Measurements from ENCODE around the gene RNF215.
A peak's percentile ranks its signal among the peaks of the same experiment; 100 is the strongest.
"Not testable (repeated sequence)": the region's sequence is repeated elsewhere in the genome, so short reads cannot be mapped to it uniquely, and the experiment has no call there.

The RNF215 gene

DNA sequence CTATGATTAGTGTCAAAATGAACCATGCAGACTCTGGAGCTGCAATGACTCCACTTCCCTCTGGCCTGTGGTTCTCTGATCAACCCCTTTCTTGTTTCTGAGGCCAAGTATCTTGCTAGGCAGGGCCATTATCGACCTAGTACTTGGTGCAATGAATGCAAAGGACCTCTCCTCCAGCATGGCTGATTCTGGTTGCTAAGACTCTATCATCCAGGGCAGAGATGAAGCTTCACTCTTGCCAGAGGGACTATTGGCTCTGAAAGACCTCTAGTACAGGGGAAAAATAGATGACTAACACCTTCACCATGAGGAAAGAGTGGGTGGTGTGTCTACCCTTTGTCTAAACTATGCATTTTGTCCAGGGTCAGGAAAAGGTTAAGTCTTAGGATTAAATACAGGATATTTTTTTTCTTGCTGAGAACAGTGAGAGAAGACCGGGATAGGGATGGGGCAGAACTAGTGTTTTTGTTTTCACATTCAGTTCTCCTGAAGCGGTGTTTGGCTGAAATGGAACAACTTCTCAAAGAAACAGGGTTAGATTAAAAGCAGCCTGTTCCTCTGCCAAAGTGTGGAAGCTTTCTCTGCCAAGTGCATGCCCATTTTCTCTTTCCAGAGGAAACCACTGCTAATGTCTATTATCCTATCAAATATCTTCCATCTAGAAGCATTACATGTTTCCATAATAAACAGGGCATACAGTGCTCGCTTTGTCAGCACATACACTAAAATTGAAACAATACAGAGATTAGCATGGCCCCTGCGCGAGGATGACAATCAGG, 33.3 kb upstream of the RNF215 start:
- no peak for DNase-seq

GRCh38 chr22:30416837-30417236, 29.6 kb upstream of the RNF215 start:
- no peak for DNase-seq

DNA sequence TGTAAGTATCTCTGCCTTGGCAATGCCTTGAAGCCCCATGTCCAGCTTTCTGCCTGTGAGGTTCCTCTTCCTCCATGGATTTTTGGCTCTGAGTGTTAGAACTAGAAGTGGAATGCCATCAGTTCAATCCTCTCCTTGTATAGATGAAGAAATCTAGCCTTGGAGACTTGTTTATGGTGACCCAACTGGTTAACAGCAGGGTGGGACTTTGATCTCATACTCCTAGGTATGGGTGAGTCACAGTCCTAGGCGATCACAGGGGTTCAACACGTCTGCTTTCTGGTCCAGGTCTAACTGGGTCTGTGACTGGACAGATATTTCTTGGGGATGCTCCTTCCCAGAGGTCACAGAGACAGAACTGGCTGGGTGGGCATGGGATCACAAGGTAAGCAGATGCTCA, 29.2 kb upstream of the RNF215 start:
- no peak for DNase-seq

- no peak for DNase-seq
These were observed 27.4 kb upstream of the RNF215 start for GRCh38 chr22:30414525-30415047.

GRCh38 chr22:30413745-30414524, 26.7 kb upstream of the RNF215 start:
- DNase-seq: peak in 1 of 2 donors; percentile 33

DNA sequence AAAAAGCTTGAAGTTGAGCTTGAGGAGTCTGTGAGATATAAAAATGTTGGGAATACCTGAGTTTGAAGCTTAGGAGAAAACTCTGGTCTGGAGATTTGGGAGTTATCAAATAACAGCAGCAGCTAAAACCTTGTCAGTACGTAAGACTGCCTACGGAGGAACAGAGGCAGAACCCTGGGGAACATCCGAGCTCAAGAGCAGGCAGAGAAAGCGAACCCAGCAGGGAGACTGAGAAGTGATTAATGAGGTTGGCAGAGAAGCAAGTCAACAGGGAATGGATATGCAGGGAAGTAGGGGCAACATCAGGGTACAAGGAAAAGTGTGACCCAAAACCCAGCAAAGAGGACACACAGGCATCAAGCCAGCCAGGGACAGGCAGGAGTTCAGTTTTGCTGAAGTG, 25.8 kb upstream of the RNF215 start:
- no peak for DNase-seq

GRCh38 chr22:30411780-30412179, 24.6 kb upstream of the RNF215 start:
- DNase-seq: no peak

GRCh38 chr22:30408388-30409102, 21.3 kb upstream of the RNF215 start:
- no peak for DNase-seq

GRCh38 chr22:30406400-30406799, 19.2 kb upstream of the RNF215 start:
- no peak for DNase-seq

GRCh38 chr22:30405731-30406130, 18.5 kb upstream of the RNF215 start:
- no peak for DNase-seq

- no peak for DNase-seq
These were observed 17.1 kb upstream of the RNF215 start for GRCh38 chr22:30404307-30404706.

DNA sequence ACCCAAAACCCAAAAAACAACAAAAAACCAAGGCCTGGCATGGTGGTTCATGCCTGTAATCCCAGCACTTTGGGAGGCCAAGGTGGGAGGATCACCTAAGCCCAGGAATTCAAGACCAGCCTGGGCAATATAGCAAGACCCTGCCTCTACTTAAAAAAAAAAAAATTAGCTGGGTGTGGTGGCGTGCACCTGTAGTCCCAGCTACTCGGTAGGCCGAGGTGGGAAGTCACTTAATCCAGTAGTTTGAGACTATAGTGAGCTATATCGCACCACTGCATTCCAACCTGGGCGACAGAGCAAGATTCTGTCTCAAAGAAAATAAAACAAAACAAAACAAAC, 15.5 kb upstream of the RNF215 start:
- not testable (repeated sequence) for DNase-seq

- DNase-seq: no peak
These were observed 15.0 kb upstream of the RNF215 start for GRCh38 chr22:30402028-30402765.

DNA sequence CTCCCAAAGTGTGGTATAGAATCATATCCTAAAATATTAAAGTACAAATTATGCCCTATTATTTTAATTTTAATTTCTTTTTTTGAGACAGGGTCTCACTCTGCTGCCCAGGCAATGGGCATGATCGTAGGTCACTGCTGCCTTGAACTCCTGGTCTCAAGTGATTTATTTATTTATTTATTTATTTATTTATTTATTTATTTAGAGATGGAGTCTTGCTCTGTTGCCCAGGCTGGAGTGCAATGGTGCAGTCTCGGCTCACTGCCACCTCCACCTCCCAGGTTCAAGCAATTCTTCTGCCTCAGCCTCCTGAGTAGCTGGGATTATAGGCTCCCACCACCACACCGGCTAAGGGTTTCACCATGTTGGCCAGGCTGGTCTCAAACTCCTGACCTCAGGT, 13.8 kb upstream of the RNF215 start:
- DNase-seq: not testable (repeated sequence)

- no peak for DNase-seq
These were observed 12.9 kb upstream of the RNF215 start for GRCh38 chr22:30400159-30400558.

DNA sequence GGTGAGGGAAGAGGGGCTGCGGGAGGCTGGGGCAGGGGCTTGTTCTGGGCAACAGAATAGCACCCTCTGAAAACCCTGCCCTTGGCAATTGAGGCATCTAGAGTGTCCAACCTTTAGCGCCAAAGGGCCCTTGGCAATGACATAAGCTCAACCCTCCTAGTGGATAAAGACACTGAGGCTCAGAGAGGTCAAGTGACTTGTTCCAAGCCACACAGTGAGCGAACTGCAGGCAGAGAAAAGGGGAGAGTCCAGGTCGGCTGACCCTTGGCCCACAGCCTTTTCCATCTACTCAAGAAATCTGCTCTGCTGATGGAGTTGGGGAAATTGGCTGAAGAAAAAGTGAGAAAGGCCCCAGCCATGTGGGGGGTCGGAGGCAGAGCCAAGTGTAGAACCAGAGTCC, 12.5 kb upstream of the RNF215 start:
- DNase-seq: no peak

DNA sequence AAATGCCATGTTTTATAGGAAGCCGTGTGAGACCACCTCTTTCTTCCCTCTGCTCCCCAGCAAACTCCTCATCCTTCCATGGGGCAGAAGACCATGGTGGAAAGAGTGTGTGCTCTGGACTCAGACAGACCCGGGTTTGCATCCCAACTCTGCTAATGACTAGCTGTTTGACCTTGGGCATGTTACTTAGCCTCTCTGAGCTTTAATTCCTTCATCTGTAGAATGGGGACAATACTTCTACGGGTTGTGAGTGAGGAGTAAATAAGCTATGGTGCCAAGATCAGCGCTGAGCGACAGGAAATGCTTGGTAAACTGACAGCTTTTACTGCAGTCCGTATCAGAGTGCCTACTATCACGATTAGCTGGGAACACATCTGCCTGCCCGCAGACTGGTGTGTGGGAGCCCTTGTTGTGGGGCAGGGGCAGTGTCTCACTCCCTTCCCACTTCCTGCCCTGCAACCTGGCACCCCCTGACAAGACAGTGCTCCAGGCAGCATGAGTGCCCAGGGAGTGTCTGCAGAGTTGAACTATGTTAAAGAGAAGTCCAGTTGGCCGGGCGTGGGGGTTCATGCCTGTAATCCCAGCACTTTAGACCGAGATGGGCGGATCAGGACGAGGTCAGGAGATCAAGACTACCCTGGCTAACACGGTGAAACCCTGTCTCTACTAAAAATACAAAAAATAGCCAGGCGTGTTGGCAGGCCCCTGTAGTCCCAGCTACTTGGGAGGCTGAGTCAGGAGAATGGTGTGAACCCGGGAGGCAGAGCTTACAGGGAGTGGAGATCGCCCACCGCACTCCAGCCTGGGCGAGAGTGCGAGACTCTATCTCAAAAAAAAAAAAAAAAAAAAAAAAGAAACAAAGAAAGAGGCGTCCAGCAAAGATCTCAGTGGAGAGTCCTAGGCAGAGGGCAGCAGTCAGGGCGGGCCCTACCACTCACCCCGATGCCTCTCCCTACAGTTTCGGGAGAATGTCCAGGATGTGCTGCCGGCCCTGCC, 11.8 kb upstream of the RNF215 start:
- no peak for DNase-seq

DNA sequence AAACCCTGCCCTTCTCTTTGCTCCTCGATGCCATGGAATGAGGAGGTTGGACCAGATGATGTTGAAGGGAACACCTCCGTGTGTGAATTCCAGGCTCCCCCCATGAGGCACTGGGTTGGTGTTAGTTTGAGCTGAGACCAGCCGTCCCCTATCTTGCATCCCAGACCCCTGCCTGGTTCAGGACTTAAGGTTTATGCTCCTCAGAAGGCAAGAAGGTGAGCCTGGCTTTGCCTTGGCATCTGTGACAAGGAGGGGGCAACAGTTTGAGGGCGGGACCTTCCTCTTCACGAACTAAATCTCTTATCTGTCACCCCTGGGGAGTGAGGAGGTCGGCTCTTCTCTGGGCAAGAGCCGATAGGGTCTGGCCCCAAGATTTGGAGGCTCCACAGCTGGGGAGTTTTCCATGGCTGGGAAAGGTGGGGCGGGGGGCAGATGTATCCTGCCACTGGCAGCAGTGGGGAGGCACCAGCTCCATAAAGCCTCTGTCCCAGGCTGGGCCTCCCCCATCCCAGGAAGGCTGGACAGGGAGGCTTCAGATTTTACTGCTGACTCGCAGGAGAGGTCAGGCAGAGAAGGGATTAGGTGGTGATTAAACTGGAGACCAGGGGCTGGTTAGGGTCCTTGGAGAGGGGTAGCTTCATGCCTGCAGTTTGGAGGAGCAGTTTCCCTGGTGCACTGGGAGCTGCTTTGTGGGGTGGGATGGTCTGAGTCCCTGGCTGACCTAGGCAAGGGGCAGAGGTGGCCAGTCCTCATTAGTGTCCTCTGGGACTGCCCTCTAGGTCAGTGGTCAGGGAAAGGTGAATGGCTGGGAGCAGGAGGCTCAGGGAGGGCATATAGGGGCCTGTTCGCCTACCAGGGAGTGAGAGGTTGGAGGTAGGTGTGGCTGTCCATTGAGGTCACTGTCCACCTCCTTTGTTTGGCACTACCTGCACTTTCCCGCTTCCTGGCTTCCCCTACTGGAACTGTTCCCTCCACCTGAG, 10.7 kb upstream of the RNF215 start:
- DNase-seq: no peak

DNA sequence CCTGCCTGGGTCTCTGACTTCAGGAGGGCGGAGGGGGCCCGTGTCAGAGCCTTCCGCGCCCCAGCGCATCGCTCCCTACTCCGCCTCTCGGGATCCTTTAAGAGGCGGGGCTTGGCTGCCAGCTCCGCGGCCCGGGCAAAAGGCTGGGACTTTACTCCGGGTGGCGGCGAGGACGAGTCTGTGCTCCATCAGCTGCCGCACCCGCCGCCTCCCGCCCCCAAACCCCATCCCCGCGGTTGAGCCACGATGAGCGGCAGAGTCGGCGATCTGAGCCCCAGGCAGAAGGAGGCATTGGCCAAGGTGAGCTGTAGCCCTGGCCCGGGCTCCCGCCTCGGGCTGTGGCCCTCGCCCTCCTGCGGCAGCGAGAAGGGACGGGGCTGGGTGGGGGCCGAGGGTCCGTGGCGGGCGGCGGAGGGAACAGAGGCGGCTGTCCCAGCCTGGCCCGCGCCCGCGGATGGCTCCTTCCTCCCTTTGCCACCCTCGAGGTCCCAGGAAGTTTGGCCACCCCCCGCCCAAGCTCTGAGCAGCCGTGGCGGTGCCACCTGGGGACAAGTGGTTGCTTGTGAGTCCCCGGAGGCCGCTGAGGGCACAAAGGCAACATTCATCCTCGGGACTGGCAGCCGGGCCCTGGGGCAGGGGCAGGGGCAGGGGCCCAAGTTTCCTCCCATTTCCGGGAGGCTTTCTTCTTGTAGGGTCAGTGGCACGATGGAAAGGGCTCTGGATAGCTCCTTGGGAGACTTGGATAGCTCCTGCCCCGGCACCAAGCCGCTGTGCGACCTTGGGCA, 9.9 kb upstream of the RNF215 start, which contains the start of gene SEC14L2:
Gene SEC14L2 (plus strand): TSS at position 148 of the 785 bp plus-strand sequence. CDS start 99 bp downstream, at position 247.
- peak; percentile 66 to 71 for DNase-seq
